ENCODE data around the gene LIMK2. TPM values are rescaled to one million over a fixed set of nuclear protein-coding genes. Genes with fewer than 3 reads are reported as not detected.
A peak's percentile ranks its signal among the peaks of the same experiment; 100 is the strongest.
"Not testable (repeated sequence)": the region's sequence is repeated elsewhere in the genome, so short reads cannot be mapped to it uniquely, and the experiment has no call there.

Gene LIMK2
- total RNA-seq, 2 experiments from 2014 or later: 31.8 to 34.4 TPM

GRCh38 chr22:31313366-31314147 is 101.5 kb downstream of the LIMK2 start:
- ChIA-PET CTCF (interaction anchor here (0.6 to 8.1 kb wide), 34 partner anchors 9 to 388 kb away, joined by 3 to 80 read pairs (median 4); partner anchors contain the start of genes LIMK2 and PIK3IP1), POLR2A (interaction anchor here (1.0 to 1.6 kb wide), 2 partner anchors 19 to 22 kb away, joined by 3 to 10 read pairs; partner anchors contain the start of gene PIK3IP1)
- intact Hi-C loops (cut with DNase I, micrococcal nuclease): loop anchor here (1.0 kb wide), 2 partner anchors 101 to 224 kb away; partner anchors contain the start of gene LIMK2 (in 2 of the 2)
- no peaks in the 10 kb centered on the region for H3K27me3 Mint-ChIP-seq
- peaks cover 22% of the 10 kb centered on the region for H3K4me1 Mint-ChIP-seq
- peak; percentile 88 for ATAC-seq
- peak; percentile 82 for DNase-seq
- H3K4me3 Mint-ChIP-seq: no peak overlapping the region
- H3K27ac Mint-ChIP-seq: no peak overlapping the region
- H3K9me3 Mint-ChIP-seq (ENCODE audit: low read depth): no peaks in the 10 kb centered on the region
- peaks cover 23% of the 10 kb centered on the region for H3K36me3 Mint-ChIP-seq (ENCODE audit: low read depth)

- CTCF ChIA-PET: interaction anchor here (0.7 to 8.1 kb wide), 9 partner anchors 13 to 148 kb away, joined by 3 to 80 read pairs (median 9); partner anchors contain the start of genes LIMK2 and PIK3IP1
- H3K9me3 Mint-ChIP-seq (ENCODE audit: low read depth); intact Hi-C loops (cut with DNase I, micrococcal nuclease); H3K27me3 Mint-ChIP-seq; POLR2A ChIA-PET; DNase-seq; H3K4me3 Mint-ChIP-seq; H3K27ac Mint-ChIP-seq; ATAC-seq: not testable (repeated sequence)
- Mint-ChIP-seq H3K36me3 (ENCODE audit: low read depth) (peaks cover 23% of the 10 kb centered on the region), H3K4me1 (peaks cover 18% of the 10 kb centered on the region)
Measured at GRCh38 chr22:31314220-31314619, 102.1 kb downstream of the LIMK2 start.

GRCh38 chr22:31321421-31321820 is 109.3 kb downstream of the LIMK2 start:
- intact Hi-C loops (cut with DNase I, micrococcal nuclease): no loop called here
- CTCF ChIA-PET: interaction anchor here (0.6 to 1.3 kb wide), 3 partner anchors 8 to 207 kb away, joined by 3 to 11 read pairs (median 4); partner anchors contain the start of gene PIK3IP1
- no peaks in the 10 kb centered on the region for H3K9me3 Mint-ChIP-seq (ENCODE audit: low read depth)
- ATAC-seq (no peak), DNase-seq (no peak)
- peaks cover 7% of the 10 kb centered on the region for H3K4me1 Mint-ChIP-seq
- no peaks in the 10 kb centered on the region for H3K27me3 Mint-ChIP-seq
- H3K4me3 Mint-ChIP-seq: no peak overlapping the region
- H3K36me3 Mint-ChIP-seq (ENCODE audit: low read depth): peaks cover 16% of the 10 kb centered on the region
- no peak overlapping the region for H3K27ac Mint-ChIP-seq
- POLR2A ChIA-PET: no interaction called here

- H3K9me3 Mint-ChIP-seq (ENCODE audit: low read depth): no peaks in the 10 kb centered on the region
- peak overlapping the region; percentile 43 for H3K27ac Mint-ChIP-seq
- H3K4me3 Mint-ChIP-seq: no peak overlapping the region
- H3K4me1 Mint-ChIP-seq: peaks cover 7% of the 10 kb centered on the region
- H3K27me3 Mint-ChIP-seq: no peaks in the 10 kb centered on the region
- intact Hi-C loops (cut with DNase I, micrococcal nuclease): no loop called here
- ATAC-seq: peak; percentile 72
- H3K36me3 Mint-ChIP-seq (ENCODE audit: low read depth): peaks cover 27% of the 10 kb centered on the region
- POLR2A ChIA-PET: interaction anchor here (0.9 kb wide), 1 partner anchor 14 kb away, joined by 3 read pairs; no protein-coding TSS in a partner anchor
- CTCF ChIA-PET: interaction anchor here (0.5 to 1.4 kb wide), 6 partner anchors 10 to 31 kb away, joined by 3 to 6 read pairs (median 4); partner anchors contain the start of gene PIK3IP1
- no peak for DNase-seq
Measured at GRCh38 chr22:31323578-31324550, 111.8 kb downstream of the LIMK2 start.

- intact Hi-C loops (cut with DNase I, micrococcal nuclease): no loop called here
- H3K36me3 Mint-ChIP-seq (ENCODE audit: low read depth): peaks cover 43% of the 10 kb centered on the region
- POLR2A ChIA-PET: interaction anchor here (0.5 kb wide), 1 partner anchor 371 kb away, joined by 3 read pairs; no protein-coding TSS in a partner anchor
Measured at GRCh38 chr22:31326877-31327276, 114.8 kb downstream of the LIMK2 start.

GRCh38 chr22:31327806-31328543 is 115.9 kb downstream of the LIMK2 start:
- CTCF ChIA-PET: interaction anchor here (0.7 to 1.8 kb wide), 3 partner anchors 14 to 71 kb away, joined by 3 to 9 read pairs (median 5); partner anchors contain the start of gene DRG1
- ATAC-seq: no peak
- no peak overlapping the region for H3K4me3 Mint-ChIP-seq

More at GRCh38 chr22:31326877-31327276, 114.8 kb downstream of the LIMK2 start:
- ATAC-seq (no peak), DNase-seq (no peak)
- CTCF ChIA-PET: interaction anchor here (1.8 kb wide), 1 partner anchor 13 kb away, joined by 9 read pairs; no protein-coding TSS in a partner anchor
- H3K27me3 Mint-ChIP-seq: no peaks in the 10 kb centered on the region
- no peak overlapping the region for H3K4me3 Mint-ChIP-seq
- H3K9me3 Mint-ChIP-seq (ENCODE audit: low read depth): no peaks in the 10 kb centered on the region
- H3K27ac Mint-ChIP-seq: no peak overlapping the region
- peaks cover 25% of the 10 kb centered on the region for H3K4me1 Mint-ChIP-seq

GRCh38 chr22:31328544-31328960 is 116.5 kb downstream of the LIMK2 start:
- ChIA-PET POLR2A (no interaction called here), CTCF (interaction anchor here (1.1 kb wide), 1 partner anchor 26 kb away, joined by 5 read pairs; no protein-coding TSS in a partner anchor)
- H3K36me3 Mint-ChIP-seq (ENCODE audit: low read depth): peaks cover 48% of the 10 kb centered on the region
- DNase-seq (no peak), ATAC-seq (no peak)
- no peaks in the 10 kb centered on the region for H3K27me3 Mint-ChIP-seq
- H3K9me3 Mint-ChIP-seq (ENCODE audit: low read depth): no peaks in the 10 kb centered on the region
- no peak overlapping the region for H3K4me3 Mint-ChIP-seq
- H3K4me1 Mint-ChIP-seq: peaks cover 26% of the 10 kb centered on the region
- intact Hi-C loops (cut with DNase I, micrococcal nuclease): no loop called here
- no peak overlapping the region for H3K27ac Mint-ChIP-seq

More at GRCh38 chr22:31327806-31328543, 115.9 kb downstream of the LIMK2 start:
- Mint-ChIP-seq H3K36me3 (ENCODE audit: low read depth) (peaks cover 48% of the 10 kb centered on the region), H3K27me3 (no peaks in the 10 kb centered on the region), H3K9me3 (ENCODE audit: low read depth) (no peaks in the 10 kb centered on the region), H3K27ac (no peak overlapping the region), H3K4me1 (peaks cover 28% of the 10 kb centered on the region)
- POLR2A ChIA-PET: no interaction called here
- DNase-seq: no peak
- intact Hi-C loops (cut with DNase I, micrococcal nuclease): no loop called here

GRCh38 chr22:31329029-31329428 is 116.9 kb downstream of the LIMK2 start:
- H3K36me3 Mint-ChIP-seq (ENCODE audit: low read depth): peaks cover 50% of the 10 kb centered on the region

More at GRCh38 chr22:31329029-31329428, 116.9 kb downstream of the LIMK2 start:
- CTCF ChIA-PET: no interaction called here
- H3K4me3 Mint-ChIP-seq: no peak overlapping the region
- H3K27ac Mint-ChIP-seq: peak overlapping the region; percentile 71
- intact Hi-C loops (cut with DNase I, micrococcal nuclease): no loop called here
- DNase-seq: no peak
- no peaks in the 10 kb centered on the region for H3K27me3 Mint-ChIP-seq
- no peaks in the 10 kb centered on the region for H3K9me3 Mint-ChIP-seq (ENCODE audit: low read depth)
- H3K4me1 Mint-ChIP-seq: peaks cover 26% of the 10 kb centered on the region
- no peak for ATAC-seq
- POLR2A ChIA-PET: no interaction called here

All from activated CD4-positive, alpha-beta T cell treated with anti-CD3 and anti-CD28 coated beads for 36 hours (primary cell).